Measurements from ENCODE around the gene EMC10.

Gene EMC10

DNA sequence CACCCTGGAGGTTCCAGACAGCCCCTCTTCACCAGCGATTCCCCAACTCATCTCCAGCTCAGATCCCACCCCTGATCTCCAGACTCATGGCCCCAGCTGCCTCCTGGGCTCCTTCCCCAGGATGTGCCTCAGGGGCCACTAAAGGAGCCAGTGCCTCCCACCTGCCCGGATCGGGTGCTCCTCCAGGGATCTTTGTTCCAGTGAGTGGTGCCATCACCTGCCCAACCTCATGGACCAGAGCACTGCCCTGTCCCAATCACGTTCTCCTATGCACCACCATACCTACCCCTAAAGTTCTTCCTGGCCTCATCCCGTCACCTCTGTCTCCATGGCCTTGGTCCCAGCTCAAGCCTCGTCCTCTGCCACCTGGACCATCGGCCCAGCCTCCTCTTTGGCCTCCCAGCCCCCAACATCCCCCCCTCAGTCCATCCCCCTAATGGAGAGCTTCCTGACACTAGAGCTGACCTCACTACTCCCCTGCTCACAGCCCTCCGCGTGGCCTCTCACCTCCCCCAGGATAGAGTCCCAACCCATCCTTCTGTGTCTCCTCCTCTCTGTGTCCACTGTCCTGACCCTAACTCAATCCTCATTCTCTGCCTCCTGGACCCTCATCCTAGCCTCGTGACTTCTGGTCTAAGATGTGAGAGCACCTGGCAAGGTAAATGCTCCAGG lies 9.1 kb downstream of the EMC10 start:
- TF ChIP-seq CTCF (IDR thresholded peaks at IDR 0.05; ENCODE audit: control insufficient read depth, extremely low read depth, insufficient read depth) = no peak
- no peak overlapping the region for H3K4me3 ChIP-seq (ENCODE audit: low read depth, low read length)
- DNase-seq (ENCODE audit: low read depth) = no peak

DNA sequence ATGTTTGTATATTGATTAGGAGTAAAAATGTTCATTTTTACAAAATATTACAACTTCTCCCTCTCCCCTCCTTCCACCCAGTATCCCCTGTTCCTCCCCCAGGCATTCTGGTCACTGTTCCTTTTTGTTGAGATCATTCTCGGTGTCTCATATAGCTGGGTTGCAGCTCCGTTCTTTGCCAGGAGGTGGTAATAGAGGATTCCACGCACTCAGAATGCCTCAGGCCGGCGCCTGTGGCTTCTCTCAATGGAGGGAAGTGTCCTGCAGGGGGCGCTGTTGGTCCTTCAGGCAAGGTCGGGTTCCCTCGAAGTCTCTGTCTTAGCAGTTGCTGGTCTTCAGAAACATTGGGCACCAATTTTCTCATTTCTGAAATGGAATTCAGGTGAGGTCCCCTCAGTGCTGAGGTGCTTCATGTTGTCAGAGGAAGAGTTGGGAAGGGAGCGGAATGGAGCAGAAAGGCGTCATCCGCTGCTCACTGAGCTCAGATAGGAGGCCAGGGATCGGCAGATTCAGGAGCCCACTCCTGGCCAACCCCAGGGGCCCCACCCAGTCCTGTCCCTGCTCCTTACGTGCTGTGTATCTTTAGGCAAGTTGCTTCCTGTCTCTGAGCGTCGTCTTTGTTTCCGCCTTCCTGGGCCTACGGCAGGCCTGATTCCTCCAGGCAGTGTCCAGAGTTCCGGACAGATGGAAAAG lies 10.7 kb downstream of the EMC10 start:
- peak; percentile 27; the same call in 1 of the 2 replicates for TF ChIP-seq CTCF (IDR thresholded peaks at IDR 0.05; ENCODE audit: control insufficient read depth, extremely low read depth, insufficient read depth)
- no peak for DNase-seq (ENCODE audit: low read depth)
- H3K4me3 ChIP-seq (ENCODE audit: low read depth, low read length) = no peak overlapping the region

- no peak overlapping the region for H3K4me3 ChIP-seq (ENCODE audit: low read depth, low read length)
- TF ChIP-seq CTCF (IDR thresholded peaks at IDR 0.05; ENCODE audit: control insufficient read depth, extremely low read depth, insufficient read depth) = no peak
- DNase-seq (ENCODE audit: low read depth) = no peak
Observed at GRCh38 chr19:50488389-50489194, 12.3 kb downstream of the EMC10 start.

DNA sequence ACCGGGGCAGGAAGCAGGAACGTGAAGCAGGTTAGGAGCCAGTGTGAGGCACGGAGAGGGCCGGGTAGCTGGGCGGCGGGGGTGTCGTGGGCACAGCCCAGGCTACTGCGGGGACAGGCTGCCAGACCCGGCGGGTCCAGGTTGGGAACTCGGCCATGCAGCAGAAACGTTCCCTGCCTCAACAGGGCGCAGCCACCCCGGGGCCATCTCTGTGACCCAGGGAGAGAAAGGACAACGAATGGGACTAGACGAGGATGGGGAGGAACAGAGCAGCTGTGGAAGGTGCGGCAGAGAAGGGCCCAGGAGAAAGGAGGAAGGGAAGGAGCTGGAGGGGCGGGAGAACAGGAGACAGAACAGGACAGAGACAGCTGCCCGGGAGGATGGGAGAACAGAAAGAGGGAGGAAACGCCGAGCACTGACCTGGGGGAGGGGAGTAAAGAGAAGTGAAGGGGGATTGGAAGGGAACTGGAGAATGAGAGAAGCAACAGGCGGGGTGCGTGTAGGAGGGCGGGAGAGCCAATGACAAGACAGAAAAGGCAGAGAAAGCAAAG lies 13.2 kb downstream of the EMC10 start:
- DNase-seq (ENCODE audit: low read depth) = no peak
- no peak overlapping the region for H3K4me3 ChIP-seq (ENCODE audit: low read depth, low read length)
- no peak for TF ChIP-seq CTCF (IDR thresholded peaks at IDR 0.05; ENCODE audit: control insufficient read depth, extremely low read depth, insufficient read depth)

DNA sequence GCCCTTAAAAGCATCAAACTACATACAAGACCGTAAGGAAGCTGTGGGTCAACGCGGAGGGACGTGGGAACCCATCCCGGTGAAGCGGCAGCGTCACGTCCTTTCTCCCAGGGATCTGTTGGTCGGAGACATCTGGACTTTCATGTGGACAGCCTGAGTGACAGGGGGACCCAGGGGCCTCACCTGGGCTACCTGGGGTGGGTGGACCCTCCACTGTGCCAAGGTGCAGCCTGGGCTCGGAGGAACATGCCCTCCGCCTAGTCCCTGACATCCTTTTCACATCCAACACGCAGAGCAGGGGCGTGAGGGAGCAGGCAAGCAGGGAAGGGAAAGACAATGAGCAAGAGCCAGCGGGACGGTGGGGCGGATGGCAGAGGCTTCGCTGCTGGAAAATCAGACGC lies 14.1 kb downstream of the EMC10 start:
- no peak for TF ChIP-seq CTCF (IDR thresholded peaks at IDR 0.05; ENCODE audit: control insufficient read depth, extremely low read depth, insufficient read depth)
- DNase-seq (ENCODE audit: low read depth) = no peak
- H3K4me3 ChIP-seq (ENCODE audit: low read depth, low read length) = no peak overlapping the region

DNA sequence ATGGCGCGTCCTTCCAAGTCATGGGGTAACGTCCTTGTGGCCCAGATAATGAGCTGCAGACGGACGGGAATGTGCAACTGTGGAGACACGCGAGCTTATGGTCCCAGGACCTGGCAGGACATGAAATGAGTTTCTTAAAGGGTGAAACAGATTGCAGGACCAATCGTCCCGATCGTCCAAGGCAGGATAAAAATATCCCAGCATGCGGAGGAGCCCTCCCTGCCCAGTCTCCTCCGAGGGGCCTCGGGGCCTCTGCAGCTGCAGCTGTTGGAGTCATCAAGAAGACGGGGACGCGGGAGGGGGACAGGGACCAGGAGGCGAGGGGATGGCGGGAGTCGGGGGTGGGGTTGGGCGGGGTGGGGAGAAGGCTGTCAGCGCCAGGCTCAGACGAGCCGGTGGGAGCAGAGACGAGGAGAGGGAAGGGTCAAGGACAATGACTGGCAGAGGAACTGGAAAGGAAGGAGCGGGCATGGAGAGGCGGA lies 14.7 kb downstream of the EMC10 start:
- no peak for DNase-seq (ENCODE audit: low read depth)
- no peak overlapping the region for H3K4me3 ChIP-seq (ENCODE audit: low read depth, low read length)
- no peak for TF ChIP-seq CTCF (IDR thresholded peaks at IDR 0.05; ENCODE audit: control insufficient read depth, extremely low read depth, insufficient read depth)
